ENCODE measurements around the gene MYO5C. TPM values are rescaled to one million over a fixed set of nuclear protein-coding genes. Genes with fewer than 3 reads are reported as not detected.

Gene MYO5C
- total and polyA plus RNA-seq, 2 of the 13 experiments (the other 11 are each of a cell fraction or from before 2014, with no cell fraction given), result 15.7 to 23.7 TPM

DNA sequence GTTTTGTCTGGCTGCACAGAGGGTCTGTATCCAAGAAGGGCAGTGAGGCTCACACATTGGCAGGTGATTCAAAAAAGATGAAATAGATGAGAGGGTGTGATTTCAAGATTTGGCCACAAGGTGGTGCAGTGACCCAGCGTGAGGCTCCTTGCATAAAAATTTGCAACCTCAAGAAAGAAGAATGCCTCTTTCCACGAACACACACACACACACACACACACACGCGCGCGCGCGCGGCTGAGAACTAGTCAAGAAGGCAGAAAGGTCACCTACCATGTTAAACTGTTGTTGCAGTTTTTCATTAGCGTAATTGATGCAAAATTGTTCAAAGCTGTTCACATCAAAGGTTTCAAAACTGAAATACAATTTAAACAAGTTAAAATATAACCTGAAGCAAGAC lies 39.2 kb downstream of the MYO5C start (continued):
- TF ChIP-seq, protein P1, sequence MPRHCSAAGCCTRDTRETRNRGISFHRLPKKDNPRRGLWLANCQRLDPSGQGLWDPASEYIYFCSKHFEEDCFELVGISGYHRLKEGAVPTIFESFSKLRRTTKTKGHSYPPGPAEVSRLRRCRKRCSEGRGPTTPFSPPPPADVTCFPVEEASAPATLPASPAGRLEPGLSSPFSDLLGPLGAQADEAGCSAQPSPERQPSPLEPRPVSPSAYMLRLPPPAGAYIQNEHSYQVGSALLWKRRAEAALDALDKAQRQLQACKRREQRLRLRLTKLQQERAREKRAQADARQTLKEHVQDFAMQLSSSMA (CRISPR knock-in tag; IDR thresholded peaks at IDR 0.05), result no peak
- no peak for TF ChIP-seq THAP11 (CRISPR knock-in tag; IDR thresholded peaks at IDR 0.05)
- TF ChIP-seq, protein P2, sequence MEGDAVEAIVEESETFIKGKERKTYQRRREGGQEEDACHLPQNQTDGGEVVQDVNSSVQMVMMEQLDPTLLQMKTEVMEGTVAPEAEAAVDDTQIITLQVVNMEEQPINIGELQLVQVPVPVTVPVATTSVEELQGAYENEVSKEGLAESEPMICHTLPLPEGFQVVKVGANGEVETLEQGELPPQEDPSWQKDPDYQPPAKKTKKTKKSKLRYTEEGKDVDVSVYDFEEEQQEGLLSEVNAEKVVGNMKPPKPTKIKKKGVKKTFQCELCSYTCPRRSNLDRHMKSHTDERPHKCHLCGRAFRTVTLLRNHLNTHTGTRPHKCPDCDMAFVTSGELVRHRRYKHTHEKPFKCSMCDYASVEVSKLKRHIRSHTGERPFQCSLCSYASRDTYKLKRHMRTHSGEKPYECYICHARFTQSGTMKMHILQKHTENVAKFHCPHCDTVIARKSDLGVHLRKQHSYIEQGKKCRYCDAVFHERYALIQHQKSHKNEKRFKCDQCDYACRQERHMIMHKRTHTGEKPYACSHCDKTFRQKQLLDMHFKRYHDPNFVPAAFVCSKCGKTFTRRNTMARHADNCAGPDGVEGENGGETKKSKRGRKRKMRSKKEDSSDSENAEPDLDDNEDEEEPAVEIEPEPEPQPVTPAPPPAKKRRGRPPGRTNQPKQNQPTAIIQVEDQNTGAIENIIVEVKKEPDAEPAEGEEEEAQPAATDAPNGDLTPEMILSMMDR (CRISPR knock-in tag; IDR thresholded peaks at IDR 0.05), result peak; percentile 82
- TF ChIP-seq CBFB (CRISPR knock-in tag; IDR thresholded peaks at IDR 0.05), result no peak
- no peak for TF ChIP-seq JUNB (CRISPR knock-in tag; IDR thresholded peaks at IDR 0.05; ENCODE audit: borderline replicate concordance)
- TF ChIP-seq, protein P3, sequence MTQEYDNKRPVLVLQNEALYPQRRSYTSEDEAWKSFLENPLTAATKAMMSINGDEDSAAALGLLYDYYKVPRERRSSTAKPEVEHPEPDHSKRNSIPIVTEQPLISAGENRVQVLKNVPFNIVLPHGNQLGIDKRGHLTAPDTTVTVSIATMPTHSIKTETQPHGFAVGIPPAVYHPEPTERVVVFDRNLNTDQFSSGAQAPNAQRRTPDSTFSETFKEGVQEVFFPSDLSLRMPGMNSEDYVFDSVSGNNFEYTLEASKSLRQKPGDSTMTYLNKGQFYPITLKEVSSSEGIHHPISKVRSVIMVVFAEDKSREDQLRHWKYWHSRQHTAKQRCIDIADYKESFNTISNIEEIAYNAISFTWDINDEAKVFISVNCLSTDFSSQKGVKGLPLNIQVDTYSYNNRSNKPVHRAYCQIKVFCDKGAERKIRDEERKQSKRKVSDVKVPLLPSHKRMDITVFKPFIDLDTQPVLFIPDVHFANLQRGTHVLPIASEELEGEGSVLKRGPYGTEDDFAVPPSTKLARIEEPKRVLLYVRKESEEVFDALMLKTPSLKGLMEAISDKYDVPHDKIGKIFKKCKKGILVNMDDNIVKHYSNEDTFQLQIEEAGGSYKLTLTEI (CRISPR knock-in tag; conservative IDR thresholded peaks at IDR 0.05), result no peak
- no peak for TF ChIP-seq NCOA1 (CRISPR knock-in tag; IDR thresholded peaks at IDR 0.05)
- TF ChIP-seq, protein P4, sequence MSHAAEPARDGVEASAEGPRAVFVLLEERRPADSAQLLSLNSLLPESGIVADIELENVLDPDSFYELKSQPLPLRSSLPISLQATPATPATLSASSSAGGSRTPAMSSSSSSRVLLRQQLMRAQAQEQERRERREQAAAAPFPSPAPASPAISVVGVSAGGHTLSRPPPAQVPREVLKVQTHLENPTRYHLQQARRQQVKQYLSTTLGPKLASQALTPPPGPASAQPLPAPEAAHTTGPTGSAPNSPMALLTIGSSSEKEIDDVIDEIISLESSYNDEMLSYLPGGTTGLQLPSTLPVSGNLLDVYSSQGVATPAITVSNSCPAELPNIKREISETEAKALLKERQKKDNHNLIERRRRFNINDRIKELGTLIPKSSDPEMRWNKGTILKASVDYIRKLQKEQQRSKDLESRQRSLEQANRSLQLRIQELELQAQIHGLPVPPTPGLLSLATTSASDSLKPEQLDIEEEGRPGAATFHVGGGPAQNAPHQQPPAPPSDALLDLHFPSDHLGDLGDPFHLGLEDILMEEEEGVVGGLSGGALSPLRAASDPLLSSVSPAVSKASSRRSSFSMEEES (CRISPR knock-in tag; IDR thresholded peaks at IDR 0.05), result no peak
- no peak for TF ChIP-seq MTF1 (CRISPR knock-in tag; IDR thresholded peaks at IDR 0.05)
